GM19468 (cell line): ENCODE measurements around the gene ZBTB16.

ENCODE experiments used
- ATAC-seq: cut with Tn5 transposase; IDR thresholded peaks from one replicate; pipeline ENCODE4 v1.9.1; 2021; ENCODE audit warnings: mild to moderate bottlenecking, moderate library complexity, moderate number of reproducible peaks; ENCODE audit not compliant: unreplicated experiment; ENCODE audit errors: extremely low read depth

The ZBTB16 gene

DNA sequence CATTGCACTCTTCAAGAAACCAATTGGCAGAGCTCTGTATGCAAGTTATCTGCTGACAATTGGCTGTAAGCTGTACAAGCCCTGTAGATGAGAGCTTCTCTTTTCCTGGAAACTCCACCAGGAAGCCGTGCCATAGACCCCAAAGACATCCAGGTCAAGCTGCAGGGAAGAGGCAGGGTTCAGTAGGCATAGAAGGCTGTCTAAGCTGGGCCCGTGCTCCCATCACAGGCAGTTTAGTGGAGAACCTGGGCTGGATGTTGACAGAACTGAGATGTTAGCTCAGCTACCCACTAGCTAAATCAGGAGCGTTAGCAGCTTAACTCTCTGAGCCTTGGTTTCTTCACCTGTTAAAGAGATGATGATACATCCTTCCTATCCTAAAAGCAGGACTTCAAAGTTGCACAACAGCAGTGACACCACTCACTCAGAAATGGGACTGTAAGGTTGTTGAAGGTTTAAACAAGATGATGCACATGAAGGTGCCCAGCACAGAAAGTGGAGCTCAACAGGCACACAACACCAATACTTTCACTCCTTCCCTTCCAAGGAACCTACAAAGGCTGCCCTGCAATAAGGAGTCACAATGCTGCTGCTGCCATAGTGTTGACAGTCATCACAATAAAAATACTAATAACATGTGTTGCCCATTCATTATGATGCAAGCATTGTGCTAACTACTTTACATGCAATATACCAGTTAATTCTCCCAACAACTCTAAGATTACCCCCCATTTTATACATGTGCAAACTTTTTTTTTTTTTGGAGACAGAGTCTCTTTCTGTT, 115.4 kb downstream of the ZBTB16 start:
- no peak for ATAC-seq

DNA sequence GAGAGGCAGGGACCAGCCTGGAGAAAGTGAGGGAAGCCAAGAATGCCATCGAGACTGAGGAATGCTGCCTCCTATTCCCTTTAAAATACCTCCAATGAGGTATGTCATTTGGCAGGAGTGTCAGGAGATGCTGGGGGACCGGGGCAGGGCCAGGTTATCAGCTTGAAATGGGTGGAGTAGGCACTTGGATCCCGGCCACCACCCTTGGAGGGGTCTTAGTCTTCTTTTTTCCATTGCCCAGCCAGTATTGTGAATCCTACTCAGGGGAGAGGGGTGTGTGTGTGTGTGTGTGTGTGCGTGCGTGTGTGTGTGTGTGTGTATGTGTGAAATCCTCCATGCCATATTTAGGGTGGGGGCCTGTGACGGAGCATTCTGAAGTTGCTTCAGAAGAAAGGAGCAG, 116.2 kb downstream of the ZBTB16 start:
- no peak for ATAC-seq

DNA sequence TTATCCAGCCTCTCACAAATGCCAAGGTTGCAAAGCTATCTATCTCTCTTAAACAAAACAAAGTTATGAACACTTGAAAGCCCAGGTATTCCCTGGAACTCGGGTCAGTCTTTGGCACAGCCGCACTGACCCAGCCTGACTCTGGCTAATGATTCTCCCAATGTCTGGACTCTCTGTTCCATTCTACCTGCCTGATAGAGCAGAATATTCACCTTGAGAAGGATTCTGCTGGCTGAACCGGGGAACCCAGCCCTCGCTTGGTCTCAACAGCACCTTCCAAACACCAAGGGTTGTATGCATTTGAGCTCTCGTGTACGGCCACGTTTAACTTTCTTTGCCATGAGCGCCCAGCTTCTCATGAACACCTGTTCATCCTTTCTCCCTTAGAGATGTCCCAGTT, 116.8 kb downstream of the ZBTB16 start:
- no peak for ATAC-seq

DNA sequence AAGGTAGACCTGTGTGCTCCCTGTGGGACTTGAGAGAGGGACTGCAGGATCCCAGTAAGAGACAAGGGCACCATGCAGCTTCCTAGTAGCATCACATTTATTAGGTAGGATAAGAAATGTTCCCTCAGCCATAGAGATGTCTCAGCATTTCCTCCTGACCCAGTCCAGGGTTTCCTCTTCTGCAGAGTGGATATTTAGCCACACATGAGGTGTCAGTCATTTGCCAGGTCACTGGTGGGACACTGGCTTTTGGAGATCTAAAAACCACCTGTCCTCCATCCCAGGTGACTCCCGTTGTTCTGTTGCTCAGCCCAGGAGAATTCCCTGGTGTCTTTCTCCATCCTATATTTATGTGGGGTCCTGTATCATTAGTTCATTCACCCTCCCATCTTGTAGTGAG, 119.1 kb downstream of the ZBTB16 start:
- ATAC-seq = no peak

DNA sequence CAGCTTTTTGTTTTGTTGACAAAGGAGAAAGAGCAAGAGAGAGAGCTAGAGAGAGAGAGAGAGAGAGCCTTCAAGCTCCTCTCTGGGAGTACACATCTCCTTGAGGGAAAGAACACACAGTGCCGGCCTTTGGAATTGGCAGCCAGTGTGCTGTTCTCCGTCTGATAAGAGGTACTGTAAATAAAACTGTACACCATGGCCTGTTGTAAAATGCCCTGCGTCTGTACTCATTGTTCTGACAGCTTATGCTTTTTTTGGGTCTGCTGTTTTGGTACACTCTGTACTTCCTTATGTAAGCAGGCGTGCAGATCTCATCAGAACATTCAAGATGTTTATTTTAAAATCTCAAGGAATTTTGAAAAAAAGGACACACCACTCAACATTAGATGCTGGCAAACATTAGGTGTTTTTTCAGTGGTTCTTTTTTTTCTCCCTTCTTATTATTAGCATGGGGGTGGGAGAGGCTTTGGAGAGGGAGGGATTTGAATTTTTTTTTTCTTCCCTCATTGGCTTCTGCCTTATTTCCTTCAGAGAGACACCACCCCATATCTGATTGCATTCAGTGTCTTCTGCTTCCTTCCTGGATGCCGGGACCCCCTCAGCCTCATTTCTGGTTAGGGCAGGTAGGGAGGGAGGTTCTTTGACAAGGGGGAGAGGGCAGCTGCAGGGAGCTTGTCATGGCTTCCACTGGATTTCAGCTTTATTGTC, 119.9 kb downstream of the ZBTB16 start:
- ATAC-seq = no peak

DNA sequence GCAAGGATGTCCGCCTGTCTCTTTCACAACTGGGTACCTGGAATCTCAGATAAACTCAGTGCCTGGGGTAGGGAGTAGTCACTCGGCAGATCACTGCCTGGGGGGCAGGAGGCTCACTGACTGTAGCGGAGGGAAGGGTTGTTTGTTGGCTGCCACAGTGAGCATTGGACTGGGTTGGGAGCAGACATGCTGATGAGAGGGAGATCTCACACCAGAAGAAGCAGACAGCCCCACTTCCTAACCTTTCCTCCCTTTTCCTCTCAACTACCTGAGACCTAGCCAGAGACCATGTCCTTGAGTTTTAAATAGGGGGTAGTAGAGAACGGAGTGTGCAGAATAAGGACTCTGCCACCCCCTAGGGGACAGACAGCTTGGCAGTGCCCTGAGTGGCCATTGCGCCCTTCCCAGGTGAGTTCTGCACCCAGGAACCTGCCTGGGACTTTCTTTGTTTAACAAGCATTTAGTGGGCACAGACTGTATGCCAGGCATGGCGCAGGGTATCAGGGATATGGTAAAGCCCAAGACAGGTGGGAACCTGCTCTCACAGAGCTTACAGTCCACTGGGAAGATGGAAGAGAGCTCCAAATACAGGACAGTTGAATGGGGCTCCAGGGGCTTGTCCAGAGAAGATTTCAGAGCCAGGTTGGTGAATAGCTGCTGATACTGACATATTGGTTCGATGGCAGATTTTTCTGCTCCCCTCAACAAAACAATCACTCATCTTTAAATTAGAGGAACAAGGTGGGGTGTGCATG, 121.0 kb downstream of the ZBTB16 start:
- ATAC-seq = no peak

DNA sequence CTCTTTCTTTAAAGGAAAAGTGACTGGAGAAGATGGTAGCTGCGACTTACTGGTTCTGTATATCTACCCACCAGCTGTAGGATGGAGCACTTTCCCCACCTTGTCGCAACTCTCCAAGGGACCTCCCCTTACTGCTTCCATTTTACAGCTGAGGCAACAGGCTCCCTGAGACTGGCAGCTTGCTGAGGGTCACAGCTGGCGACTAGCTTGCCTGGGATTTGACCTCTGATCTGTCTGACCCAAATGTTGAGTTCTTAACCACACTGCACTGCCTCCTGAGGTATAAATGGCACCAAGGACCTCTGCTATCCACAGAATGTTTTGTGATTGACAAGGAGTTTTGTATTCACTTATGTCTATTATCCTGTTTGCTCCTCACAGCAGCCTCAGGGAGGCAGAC, 121.7 kb downstream of the ZBTB16 start:
- ATAC-seq = no peak

DNA sequence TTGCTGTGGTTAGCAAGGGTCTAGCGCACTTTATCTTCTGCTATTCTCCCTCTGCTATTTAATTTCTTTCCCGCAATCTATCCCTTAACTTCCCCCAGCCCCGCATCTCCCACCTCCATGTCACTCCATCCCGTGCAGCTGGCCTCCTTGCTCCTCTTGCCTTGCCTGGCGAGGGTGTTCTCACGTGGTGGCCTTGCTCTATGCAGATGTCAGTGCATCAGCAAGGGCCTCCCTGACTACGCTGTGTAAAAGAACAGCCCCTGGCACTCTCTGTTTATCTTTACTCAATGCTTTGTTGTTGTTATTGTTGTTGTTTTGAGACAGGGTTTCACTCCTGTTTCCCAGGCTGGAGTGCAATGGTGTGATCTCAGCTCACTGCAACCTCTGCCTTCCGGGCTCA, 122.2 kb downstream of the ZBTB16 start:
- ATAC-seq = no peak

DNA sequence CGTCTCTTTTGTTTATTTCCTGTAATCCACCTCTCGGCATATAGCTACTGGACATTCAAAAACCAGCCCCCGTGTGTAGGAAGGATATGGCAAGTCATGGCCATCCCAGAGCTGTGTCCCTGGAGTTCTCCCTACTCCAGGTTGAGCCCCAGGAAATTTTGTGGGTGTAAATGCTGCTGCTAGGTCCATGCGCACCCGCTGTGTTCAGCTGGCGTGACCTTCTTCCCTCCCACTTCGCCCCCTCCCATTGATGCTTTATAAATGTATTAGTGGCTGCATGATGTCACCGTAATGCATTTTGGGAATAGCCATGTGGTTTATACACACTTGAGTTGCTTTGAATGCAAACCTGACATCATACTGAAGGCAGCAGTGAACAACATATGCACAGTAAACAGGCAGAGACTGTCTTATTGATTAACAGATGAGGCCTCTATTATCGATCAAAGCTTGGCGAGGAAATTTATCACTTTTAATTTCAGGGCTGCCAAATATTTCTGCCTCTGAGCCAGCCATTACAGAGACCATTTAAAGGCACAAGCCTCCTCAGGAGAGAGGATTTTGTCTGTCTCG, 123.0 kb downstream of the ZBTB16 start:
- no peak for ATAC-seq

DNA sequence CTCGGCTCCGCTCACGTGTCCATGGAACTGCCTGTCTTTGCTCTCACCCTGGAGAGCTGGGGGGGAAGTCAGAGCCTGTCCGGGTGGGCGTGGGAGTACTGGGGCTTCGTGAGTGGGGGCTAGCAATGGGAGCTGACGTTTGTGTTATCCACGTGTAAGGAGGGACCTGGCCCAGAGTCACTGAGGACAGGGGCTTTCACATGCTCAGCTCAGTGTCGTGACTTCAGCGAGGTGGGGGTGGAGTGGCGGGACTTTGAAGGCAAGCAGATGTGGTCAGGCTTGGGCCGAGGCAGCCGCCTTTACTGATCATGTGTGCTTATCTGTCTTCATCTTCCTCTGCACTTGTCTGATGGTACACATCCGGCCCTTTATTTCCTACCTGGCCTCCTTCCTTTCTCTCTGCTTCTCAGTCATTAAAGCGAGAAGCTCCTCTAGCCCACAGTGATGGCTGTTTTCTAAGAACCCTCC, 123.6 kb downstream of the ZBTB16 start:
- ATAC-seq = no peak

DNA sequence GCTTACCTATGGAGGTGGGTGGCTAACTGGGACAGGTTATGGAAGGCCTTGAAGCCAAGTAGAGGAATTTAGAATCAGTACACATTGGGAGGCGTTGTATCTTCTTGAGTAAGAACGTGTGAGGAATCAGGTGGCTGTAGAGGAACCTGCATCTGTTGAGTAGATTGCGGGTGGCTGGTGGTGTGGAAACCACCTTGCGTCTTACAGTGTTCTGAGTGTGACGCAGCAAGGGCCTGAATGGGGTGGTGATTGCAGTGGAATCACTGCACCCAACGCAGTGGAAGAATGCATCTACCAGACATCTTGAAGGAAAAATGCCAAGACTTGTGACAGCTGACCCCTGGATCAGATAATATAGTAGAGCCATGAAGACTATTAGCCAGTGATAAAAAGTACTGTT, 125.9 kb downstream of the ZBTB16 start:
- no peak for ATAC-seq

DNA sequence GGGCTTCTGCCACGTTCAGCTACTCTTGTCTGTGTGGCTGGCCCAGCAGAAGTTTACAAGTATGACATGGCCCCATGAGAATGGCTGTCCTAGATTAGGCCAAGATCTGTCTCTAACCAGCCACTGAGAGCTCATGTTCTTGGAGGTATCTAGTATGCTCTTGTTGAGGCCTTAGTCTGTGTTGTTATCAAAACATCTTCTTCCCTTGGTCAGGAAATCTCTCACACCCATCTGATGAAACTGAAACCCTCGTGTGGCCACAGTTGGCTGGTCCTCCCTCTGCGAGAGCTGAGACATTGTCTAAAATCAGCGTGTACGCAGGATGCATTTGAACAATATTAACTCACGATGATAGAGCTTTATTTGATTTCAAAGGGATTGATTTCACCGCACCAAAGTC, 127.7 kb downstream of the ZBTB16 start:
- no peak for ATAC-seq

DNA sequence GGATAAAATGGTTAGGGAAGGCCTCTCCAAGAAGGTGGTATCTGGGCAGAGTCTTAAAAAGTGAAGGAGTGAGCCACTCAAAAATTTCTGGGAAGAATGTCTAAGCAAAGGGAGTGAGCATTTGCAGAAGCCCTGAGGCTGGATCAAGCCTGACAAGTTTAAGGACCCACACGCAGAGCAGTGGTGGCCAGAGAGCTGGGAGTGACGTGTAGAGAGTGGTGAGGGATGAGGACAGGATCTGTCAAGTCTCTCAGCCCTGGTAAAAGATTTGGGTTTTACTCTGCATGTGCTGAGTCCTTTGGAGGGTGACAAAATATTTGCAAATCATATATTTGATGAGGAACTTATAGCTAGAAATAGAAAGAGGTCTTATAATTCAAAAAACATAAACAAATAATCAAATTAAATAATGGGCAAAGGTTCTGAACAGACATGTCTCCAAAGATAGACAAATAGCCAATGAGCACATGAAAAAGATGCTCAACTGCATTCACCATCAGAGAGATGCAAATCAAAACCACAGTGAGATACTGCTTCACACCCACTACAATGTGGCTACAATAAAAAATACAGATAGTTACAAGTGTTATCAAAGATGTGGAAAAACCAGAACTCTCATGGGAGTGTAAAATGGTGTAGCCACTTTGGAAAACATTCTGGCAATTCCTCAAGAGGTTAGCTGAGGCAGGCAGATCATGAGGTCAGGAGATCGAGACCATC, 129.5 kb downstream of the ZBTB16 start:
- ATAC-seq = no peak

DNA sequence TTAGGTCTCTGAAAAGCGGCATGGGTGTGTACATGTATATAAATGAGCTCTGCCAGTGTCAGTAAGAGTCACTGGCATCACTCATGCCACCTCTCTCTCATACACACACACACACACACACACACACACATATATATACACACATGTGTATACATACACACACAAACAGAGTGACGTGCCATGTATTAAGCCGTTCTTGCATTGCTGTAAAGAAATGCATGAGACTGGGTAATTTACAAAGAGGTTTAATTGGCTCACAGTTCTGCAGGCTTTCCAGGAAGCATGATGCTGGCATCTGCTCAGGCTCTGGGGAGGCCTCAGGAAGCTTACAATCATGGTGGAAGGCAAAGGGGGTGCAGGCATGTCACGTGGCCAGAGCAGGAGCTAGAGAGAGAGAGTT, 131.1 kb downstream of the ZBTB16 start:
- ATAC-seq = no peak

DNA sequence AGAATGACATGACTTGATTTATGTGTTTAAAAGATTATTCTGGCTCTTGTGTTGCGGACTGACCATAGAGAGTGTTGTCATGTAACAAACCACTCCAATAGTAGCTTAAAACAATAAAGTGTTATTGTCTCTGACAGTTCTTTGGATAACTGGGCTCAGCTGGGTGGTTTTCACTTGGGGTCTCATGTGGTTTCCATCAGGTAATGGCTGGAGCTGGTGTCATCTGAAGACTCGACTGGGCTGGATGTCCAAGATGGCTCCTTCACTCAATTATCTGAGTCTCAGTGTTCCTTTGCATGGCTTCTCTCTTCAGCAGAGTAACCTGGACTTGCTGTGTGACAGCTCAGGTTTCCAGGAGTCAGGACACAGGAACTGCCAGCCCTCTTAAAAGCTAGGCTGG, 132.4 kb downstream of the ZBTB16 start:
- ATAC-seq = no peak

DNA sequence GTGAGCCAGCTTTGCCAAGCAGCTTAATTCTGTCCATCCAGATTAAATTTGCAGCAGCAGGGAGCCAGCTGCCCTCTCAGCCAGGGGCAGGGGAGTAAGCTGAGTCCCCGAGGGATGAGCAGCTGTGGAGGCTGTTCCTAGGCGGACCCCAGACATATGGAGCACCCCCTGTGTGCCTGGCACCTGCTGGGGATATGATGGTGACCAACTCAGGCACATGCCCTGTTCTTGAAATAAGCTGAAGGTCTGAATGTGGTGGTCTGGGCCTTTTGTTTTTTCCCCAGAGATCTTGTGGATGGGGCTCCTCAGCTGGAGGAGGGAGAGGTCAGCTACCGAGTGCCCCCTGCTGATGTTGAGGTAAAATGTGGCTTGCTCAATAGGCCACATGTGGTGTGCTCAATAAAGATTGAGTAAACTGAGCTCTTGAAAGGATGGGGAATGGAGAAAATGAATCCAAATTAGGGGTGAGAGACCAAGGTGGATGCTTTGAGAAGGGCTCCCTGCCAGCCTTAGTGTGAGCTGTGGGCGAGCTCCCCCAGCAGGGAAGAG, 133.4 kb downstream of the ZBTB16 start:
- ATAC-seq = no peak

DNA sequence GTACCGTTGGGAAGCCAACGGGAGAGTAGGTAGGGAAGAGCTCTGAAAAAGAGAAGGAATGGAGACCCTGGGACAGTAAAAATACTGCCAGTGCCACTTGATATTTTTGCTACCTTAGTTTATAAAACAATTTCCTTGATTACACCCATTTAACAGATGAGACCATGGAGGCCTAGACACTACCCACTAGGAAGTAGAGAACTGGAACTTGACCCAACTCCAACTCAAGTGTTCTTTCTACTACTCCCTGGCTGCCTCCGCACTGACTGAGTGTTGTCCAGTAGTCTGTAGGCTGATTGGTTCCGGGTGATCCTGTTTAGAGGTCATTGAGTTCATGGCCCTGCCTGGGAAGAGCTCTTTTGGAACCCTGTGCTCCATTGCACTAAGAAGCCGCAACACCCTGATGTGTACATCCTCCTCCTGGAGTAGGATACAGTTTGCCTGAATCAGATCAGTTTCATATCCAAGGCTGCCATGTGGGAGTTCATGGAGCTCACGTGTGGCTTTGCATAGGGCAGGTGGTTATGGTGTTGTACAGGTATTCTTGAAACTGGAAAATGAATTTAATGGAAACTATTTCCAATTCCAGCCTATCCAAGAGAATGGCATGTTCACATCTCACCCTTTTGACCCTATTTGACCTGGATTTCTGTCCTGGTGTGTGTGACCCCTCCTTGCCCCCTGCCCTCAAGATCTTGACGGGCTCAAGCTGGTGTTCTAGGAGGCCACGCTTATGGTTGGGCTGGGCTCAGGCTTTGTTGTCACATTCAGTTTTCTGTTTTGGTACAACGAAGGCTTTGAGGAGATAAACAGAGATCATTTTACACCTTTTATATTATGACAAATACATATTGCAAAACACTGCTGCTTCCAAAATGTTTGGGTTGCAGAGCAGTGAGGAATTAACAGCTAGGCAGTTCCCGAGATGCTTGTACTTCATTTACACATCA, 134.5 kb downstream of the ZBTB16 start:
- ATAC-seq = no peak

DNA sequence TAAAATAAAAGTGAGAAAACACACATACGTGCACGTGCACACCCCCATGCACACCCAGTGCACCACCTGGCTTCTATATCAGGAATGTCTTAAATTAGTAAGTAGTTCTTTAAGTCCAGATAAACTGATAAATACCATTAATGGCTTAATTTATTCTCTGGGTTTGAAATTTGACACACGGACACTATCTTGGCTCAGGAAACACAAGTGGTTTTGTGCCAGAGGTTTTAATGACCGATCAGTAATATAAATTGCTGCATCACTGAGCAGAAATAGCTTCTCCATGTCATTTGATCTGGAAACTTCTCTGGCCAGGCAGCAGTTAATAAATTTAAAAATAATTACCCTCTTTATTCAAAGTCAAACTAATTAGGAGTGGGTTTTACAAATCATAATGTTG, 135.2 kb downstream of the ZBTB16 start:
- ATAC-seq = no peak

DNA sequence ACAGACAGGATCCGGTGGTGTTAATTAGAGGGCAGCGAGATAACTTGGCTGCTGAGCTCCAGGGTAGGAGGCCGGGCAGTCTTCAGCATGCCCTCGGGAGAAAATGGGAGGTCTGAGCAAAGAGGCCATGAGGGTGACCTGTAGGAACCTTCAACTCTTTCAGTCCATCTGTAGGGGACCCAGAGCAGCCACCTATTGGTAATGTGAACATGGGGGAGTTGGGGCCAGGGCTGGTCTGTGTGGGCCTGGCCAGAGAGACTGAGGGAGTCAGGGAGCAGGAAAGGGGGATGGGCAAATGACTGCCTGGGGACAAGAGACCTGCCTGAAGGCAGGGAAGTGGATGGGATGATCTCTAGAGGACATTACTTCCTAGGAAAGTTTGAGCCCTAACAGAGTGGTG, 135.6 kb downstream of the ZBTB16 start:
- ATAC-seq = no peak
